T-helper 2 cell treated with Interferon-gamma antibody and Interleukin-4, amounts not matched to agents 100 ng/mL and 5 ng/mL, for 36 hours (primary cell): ENCODE measurements around the gene LDB2. TPM values are rescaled to one million over a fixed set of nuclear protein-coding genes. Genes with fewer than 3 reads are reported as not detected.
"Not testable (repeated sequence)": the region's sequence is repeated elsewhere in the genome, so short reads cannot be mapped to it uniquely, and the experiment has no call there.

Source experiments
- intact Hi-C: fragments of 100-400 bp; cut with micrococcal nuclease; formaldehyde crosslinking; loops from one replicate; pipeline ENCODE4 v1.15.1; 2023
- total RNA-seq: library from RNA; stranded (reverse); gene quantifications from 2 replicates; pipeline ENCODE4 v1.2.3, GENCODE V29; 2022

The LDB2 gene
- total RNA-seq, 1 donor from 2014 or later = not detected

DNA sequence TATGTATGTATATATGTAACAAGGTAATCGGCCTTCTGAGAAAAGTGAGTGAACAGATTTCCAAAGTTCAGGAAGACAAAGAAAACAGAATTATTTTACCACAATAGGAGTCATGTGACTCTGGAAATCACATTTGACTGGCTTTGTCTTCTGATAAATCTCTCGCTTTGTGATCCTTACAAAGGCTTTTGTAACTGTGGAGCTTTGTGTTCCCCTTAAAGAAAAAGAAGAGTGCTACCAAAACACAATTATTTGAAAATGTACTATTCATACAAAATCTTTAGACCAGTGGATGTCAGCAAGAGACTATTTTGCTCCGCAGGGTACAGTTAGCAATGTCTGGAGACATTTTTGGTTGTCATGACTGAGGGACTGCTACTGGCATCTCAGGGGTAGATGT lies 238.8 kb downstream of the LDB2 start:
- intact Hi-C loops = no loop called here

DNA sequence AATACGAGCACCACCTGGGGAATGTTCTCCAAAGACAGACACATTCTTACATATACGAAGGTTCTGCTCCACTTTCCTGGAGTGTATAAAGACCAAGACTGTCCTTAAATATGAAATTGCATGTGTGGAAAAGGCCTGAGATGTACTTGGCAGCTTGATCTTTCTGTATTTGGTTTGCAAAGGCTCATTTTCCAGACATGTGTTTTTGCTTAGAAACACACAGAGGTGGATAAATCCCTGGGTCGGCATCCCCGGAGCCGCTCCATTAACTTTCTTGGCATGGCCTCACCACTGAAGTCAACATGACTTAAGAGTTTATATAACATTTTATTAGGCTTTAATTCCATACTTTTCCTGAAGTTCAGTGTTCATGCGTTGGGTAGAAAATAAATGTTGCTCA lies 239.4 kb downstream of the LDB2 start:
- intact Hi-C loops = no loop called here

GRCh38 chr4:16658183-16658582 lies 240.3 kb downstream of the LDB2 start:
- intact Hi-C loops = no loop called here

GRCh38 chr4:16655111-16655510 lies 243.3 kb downstream of the LDB2 start:
- intact Hi-C loops = no loop called here

- intact Hi-C loops = no loop called here
Measured at GRCh38 chr4:16652732-16653305, 245.6 kb downstream of the LDB2 start.

GRCh38 chr4:16646459-16646858 lies 252.0 kb downstream of the LDB2 start:
- intact Hi-C loops = no loop called here

- intact Hi-C loops = no loop called here
Measured at GRCh38 chr4:16643893-16644292, 254.6 kb downstream of the LDB2 start.

- intact Hi-C loops = no loop called here
Measured at GRCh38 chr4:16642897-16643296, 255.5 kb downstream of the LDB2 start.

DNA sequence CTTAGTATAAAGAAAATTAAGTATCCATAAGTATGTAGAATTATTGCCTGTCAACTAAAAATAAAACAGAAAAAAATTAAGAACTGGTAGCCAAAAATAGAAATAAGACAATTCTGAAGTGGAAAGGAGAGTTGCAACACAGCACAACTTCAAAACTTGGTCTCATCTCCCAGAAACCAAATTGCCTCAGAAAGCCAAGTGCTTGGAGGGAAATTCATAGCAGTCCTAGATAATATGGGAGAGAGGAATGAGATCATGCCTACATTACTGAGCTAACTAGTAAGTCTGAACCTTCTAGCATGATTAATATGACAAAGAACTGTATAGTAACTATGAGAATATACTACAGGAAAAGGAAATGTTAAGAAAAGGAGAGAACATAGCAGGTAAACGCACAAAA lies 256.5 kb downstream of the LDB2 start:
- intact Hi-C loops = no loop called here

DNA sequence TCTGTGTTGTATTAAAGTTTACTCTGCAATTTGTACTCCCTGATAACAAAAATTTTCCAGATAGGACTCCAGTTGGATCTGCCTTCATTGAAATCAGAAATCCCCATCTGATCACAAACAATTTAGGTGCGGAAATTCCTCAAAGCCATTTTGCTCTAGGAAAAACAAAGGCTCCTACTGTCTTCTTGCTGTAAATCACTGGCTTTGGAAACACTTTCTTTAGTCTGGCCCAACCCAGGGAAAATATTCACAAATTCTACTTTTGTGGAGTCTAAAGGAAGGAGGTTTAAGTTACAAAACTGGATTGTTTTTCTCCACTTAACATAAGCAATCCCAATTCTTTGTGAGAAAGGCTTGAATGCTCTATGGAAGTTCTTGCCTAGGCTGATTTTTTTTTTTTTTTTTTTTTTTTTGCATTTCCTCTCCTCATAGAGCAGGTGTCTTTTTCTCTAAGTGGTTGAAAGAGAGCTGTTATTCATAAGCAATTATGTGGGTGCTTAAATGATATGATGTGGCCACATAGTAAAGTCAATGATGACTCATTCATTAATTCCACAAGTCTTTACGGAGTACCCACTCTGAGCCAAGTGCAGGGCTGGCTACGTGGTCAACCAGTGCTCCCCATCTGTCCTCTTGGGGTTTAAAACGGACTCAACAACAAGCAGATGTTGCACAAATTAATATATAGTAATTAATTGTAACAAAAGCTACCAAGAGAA lies 261.4 kb downstream of the LDB2 start:
- intact Hi-C loops = no loop called here

DNA sequence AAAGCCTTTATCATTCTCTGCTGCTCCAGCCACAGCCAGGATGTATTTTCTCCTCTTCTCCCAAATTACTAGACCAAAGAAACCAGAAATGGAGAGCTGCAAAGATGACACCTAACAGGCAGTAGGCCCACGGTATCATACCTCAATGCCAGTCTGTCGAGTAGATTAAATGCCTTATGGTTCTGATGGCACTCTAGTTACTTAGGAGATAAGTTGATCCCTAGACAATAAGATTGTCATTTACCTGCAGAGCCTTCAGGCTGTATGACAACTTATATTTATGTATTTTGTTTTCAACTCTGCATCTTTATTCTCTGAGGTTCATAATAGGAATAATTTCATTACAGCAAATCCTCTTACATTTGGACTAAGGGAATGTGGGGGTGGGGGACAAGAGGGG lies 262.1 kb downstream of the LDB2 start:
- intact Hi-C loops = no loop called here

- intact Hi-C loops = not testable (repeated sequence)
Measured at GRCh38 chr4:16629274-16629673, 269.2 kb downstream of the LDB2 start.

GRCh38 chr4:16628835-16629234 lies 269.6 kb downstream of the LDB2 start:
- intact Hi-C loops = not testable (repeated sequence)

- intact Hi-C loops = no loop called here
Measured at GRCh38 chr4:16627999-16628398, 270.4 kb downstream of the LDB2 start.

- intact Hi-C loops = no loop called here
Measured at GRCh38 chr4:16626945-16627344, 271.5 kb downstream of the LDB2 start.

- intact Hi-C loops = no loop called here
Measured at GRCh38 chr4:16622826-16623225, 275.6 kb downstream of the LDB2 start.

- intact Hi-C loops = no loop called here
Measured at GRCh38 chr4:16617435-16617834, 281.0 kb downstream of the LDB2 start.

DNA sequence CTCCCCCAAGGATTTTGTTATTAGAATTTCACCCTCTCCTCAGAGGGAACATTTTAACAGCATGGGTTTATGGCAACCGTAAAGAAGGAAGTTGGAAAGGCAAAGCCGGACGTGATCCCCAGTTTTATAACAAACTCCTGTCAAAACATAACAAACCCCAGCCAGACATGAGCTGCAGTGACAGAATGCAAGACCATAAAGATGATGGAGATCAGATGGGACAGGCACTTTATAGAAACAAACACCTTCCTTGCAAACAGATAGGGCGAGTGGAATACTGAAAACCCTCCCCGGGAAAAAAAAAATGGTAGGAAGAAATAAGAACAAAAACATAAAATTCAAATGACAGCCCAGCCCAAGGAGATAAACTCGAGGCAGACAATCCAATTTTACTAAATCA lies 281.4 kb downstream of the LDB2 start:
- intact Hi-C loops = no loop called here

- intact Hi-C loops = no loop called here
Measured at GRCh38 chr4:16609170-16609758, 289.2 kb downstream of the LDB2 start.

GRCh38 chr4:16608611-16609125 lies 289.8 kb downstream of the LDB2 start:
- intact Hi-C loops = no loop called here

DNA sequence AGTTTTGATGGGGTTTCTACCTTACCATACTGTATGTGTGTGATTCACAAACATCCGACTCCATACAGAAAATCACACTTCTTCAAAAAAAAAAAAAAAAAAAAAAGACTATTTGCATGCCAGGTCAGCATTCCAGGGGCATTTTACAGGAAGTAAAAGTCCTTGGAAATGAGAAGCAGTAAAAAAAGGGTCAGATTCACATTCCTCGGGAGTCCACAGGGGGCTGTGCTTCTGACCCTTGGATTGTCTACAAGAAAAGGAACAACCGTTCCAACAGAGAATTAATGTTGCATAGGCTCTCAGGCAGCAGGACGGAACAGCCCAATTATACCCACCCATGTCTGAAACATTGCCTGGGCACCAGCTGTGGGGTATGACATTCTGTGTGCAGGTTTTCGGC lies 290.3 kb downstream of the LDB2 start:
- intact Hi-C loops = no loop called here

- intact Hi-C loops = no loop called here
Measured at GRCh38 chr4:16607241-16608066, 291.0 kb downstream of the LDB2 start.
